NCI-H2081 (cell line): Measurements from ENCODE around the gene HSP90AB1.

Experiments
- DNase-seq, 2 experiments: peaks; one replicate each; lab custom pipeline; 2025; lab: John Stamatoyannopoulos, UW

Gene HSP90AB1

DNA sequence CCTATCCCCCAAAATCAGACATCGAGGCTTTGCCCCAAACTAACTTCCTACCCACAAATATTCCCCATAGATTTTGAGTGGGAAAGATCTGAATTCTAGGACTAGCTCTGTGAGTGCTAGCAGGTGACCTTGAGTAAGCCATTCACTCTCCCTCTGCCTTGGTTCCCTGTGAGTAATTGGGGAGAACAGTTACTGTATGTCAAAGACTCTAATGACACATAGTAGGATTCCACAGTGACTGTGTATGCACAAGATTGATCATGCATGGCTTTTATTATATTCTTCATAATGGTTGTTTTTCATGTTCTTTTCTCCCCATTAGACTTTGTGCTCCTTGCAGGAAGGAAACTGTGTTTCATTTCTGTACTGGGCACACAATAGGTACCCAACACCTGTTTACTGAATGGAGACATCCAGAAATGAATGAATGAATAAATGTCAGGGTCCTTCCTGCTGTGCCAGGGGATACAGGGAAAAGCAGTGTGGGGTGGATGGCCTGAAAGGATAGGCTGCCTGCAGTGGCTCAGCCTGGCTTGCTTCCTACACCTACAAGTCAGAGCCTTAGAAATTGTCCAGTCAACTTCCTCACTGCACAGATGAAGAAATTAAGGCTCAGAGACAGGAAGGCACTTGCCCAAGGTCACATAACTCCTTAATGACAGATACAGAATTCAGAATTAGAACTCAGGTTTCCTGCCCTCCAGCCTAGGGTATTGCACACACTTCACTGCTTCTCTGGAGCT, 22.4 kb downstream of the HSP90AB1 start:
- DNase-seq, result no peak

DNA sequence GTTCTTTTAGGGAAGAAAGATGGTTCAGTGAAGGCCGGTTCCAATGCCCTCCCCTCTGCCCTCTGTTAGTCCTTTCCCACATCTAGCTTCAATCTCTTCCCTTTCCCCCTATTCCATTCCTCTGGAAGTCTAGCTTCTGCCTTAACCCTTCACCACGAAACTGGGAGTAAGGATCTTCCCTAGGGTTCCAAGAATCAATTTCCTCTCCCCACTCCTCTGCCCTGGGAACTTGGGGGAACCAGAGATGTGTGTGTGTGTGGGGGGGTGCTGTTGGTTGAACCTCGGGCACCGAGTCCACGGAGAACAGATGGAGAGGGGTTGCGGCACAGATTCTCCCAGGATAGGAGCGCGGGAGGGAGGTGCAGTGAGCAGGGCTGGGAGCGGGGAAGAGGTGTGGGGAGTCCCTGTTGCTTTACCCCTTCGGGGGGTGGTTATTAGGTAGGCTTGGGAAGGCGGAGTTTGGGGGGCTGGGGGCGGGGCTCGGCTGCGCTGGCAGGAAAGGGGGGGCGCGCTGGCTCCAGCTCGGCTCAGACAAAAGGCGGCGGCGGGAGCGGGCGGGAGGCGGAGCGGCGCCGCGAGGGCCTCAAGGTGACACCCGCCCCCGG, 23.1 kb downstream of the HSP90AB1 start, which contains the start of gene TMEM151B:
TMEM151B (plus strand) TSS at position 530 of the 605 bp plus-strand sequence. CDS start 293 bp downstream, outside the sequence.
- no peak for DNase-seq

DNA sequence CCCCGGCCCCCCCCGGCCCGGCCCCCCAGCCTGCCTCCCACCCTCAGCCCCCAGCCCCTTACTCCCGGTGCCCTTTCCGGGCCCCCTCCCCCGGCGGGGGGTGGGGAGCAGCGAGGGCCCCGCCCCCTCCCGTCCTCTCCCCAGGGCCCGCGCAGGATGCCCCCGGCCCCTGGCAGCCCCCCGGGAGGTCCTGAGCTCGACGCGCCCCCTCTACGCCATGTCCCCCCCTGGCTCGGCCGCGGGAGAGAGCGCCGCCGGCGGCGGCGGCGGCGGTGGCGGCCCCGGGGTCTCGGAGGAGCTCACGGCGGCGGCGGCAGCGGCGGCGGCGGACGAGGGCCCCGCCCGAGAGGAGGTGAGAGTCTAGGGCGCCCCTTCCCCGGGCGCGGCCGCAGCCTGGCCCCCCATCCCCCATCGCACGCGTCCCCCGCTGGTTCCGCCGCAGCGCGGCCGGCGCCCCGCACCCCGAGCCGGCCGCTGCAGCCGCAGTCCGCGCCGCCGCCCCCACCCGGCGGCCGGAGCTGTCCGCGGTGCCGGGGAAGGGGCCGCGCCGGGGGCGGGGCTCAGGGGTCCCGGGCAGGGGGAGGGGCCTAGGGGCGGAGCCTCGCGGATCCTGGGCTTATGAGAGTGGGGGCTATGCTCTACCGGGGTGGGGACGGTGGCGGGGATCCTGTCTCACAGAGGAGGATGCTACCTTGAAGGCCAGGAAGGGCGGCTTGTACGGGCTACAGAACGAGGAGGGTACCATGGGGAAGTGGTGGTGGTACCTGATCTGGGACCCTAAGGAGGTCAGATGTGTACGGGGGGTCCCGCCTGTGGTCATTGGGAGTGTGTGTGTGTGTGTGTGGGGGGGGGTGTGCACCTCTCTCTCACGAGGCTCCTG, 23.9 kb downstream of the HSP90AB1 start:
- peak; percentile 22 to 32 for DNase-seq

DNA sequence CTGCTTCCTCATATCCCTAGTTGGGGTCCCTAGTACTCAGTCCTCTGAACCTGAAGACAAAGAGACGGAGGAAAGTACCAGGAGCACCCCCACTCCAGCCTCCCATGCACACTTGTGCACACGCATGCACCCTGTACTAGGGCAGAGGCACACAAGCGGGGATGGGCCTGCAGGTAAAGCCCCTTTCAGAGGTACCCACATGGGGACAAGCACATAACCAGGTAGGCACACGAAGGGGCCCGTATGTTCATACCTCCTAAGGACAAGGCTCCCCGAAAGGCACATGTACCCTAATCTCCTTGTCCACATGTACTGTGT, 24.5 kb downstream of the HSP90AB1 start:
- DNase-seq, result no peak

DNA sequence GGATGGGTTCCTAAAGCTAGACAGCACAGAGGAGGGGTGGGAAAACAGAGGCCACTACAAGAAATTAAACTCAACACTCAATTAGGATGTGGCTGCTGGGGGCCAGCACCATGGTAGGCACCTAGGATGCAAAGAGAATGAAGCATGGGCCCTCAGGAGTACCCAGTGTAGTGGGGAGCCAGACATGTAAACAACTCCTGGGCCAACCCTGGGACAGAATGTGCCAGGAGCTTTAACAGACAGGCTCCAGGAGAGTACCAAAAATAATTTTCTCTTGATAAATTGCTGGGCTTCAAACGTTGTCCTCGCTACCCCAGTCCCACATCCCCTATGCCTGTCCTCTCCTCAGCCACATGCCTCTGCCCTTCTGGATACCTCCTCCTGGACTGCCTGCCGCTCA, 25.0 kb downstream of the HSP90AB1 start:
- DNase-seq, result no peak

DNA sequence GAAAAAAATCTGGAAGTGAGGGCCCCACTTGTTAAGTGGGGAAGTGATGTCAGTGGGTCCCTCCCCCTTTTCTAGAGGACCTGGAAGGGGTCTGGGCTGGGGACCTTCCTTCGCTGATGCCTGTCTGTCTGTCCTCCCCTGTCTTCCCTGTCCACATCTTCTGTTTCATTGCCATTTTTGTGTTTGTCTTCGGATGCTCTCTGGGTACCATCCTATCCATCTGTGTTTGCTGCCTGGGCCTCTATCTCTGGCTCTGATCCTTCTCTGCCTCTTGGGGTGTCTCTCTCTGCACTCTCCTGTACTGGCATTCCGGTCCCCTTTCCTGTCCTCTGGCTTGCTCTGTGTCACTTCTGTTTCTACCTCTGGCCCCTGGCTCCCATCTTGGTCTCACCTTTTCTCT, 25.6 kb downstream of the HSP90AB1 start:
- DNase-seq, result no peak

DNA sequence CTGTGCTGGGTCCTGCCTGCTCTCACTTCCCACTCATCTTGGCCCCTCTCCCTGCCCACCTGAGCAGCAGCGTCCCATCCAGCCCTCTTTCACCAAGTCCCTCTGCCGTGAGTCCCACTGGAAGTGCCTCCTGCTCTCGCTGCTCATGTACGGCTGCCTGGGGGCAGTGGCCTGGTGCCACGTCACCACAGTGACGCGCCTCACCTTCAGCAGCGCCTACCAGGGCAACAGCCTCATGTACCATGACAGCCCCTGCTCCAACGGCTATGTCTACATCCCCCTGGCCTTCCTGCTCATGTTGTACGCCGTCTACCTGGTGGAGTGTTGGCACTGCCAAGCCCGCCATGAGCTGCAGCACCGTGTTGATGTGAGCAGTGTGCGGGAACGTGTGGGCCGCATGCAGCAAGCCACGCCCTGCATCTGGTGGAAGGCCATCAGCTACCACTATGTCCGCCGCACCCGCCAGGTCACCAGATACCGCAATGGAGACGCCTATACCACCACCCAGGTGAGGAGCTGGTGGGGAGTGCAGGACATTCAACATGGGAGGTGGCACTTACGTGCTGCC, 26.2 kb downstream of the HSP90AB1 start:
- no peak for DNase-seq

DNA sequence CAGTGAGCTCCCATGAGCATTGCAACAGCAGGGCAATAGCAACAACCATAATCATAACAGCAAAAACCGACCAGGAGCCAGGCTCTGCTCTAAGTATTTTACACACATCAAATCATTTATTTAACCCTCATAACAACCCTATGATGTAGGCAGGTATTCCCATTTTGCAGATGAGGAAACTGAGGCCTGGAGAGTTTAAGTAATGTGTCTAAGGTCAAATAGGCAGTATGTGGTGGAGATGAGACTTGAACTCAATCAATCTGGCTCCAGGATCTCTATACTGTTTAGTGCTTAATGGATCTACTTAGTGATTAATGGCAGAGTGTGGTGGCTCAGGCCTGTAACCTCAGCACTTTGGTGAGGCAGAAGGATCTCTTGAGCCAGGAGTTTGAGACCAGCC, 26.7 kb downstream of the HSP90AB1 start:
- DNase-seq, result no peak

DNA sequence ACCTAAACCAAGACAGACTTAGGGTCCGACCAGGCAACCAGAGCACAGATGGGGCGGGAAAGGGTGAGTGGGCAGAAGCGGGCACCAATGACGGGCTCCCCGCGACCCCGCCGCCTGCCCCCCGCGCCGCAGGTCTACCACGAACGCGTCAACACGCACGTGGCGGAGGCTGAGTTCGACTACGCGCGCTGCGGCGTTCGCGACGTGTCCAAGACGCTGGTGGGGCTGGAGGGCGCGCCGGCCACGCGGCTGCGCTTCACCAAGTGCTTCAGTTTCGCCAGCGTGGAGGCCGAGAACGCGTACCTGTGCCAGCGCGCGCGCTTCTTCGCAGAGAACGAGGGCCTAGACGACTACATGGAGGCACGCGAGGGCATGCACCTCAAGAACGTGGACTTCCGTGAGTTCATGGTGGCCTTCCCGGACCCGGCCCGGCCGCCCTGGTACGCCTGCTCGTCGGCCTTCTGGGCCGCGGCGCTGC, 28.4 kb downstream of the HSP90AB1 start:
- DNase-seq, result no peak

DNA sequence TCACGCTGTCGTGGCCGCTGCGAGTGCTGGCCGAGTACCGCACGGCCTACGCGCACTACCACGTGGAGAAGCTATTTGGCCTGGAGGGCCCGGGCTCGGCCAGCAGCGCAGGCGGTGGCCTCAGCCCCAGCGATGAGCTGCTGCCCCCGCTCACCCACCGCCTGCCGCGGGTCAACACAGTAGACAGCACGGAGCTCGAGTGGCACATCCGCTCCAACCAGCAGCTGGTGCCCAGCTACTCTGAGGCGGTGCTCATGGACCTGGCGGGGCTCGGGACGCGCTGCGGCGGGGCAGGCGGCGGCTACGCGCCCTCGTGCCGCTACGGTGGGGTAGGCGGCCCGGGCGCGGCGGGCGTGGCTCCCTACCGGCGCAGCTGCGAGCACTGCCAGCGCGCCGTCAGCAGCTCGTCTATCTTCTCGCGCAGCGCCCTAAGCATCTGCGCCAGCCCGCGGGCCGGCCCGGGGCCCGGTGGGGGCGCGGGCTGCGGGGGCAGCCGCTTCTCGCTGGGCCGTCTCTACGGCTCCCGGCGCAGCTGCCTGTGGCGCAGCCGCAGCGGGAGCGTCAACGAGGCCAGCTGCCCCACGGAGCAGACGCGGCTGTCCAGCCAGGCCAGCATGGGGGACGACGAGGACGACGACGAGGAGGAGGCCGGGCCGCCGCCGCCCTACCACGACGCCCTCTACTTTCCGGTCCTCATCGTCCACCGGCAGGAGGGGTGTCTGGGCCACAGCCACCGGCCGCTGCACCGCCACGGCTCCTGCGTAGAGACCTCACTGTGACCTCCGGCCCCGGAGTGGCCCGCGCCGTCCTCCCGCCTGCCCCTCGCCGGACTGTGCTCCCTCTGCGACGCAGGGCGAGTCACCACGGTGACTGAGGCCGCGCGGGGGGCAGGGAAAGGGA, 29.1 kb downstream of the HSP90AB1 start:
- DNase-seq, result no peak

DNA sequence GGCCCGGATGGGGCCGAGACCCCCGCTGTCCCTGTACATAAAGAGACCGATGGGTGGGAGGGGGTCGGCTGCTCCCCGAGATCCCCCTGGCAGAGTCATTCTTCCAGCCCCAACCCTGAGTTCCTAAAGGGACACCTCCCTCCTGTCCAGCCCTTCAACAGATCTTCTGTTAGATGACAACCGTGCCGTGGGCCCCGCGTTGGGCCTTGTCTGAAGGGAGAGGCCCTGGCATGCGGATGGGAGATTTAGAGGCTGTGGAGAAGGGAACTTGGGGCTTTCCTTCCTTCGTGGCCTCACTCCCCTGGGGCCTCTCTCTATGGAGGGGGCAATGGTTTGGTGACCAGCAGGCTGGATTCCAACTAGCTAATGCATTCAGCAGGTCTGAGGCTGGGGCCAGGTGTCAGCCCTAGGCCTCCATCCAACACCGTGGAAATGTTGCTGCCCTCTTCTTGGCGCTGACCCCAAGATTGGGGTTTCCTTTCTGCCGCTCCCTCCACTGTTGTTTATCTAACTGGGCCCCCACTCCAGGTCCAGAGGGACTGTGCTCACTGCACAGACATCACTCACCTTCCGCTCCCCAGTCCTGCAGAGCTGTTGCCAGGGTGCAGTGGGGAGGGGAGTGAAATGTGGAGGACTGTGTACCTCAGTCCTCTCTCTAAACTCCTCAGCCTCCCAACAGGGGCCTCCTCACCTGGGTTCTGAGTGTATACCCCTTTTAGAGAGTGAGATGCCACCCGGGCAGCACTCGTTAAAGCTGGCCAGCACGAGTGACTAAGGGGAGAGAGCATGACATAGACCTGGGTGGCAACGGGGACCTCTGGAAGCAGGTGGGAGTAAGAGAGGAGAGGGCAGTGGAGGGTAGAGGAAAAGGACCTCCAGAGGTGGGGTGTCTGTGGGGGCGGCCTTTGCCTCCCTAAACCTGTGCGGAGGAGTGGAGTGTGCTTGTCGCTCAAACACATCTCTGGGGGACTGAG, 30.1 kb downstream of the HSP90AB1 start:
- no peak for DNase-seq

DNA sequence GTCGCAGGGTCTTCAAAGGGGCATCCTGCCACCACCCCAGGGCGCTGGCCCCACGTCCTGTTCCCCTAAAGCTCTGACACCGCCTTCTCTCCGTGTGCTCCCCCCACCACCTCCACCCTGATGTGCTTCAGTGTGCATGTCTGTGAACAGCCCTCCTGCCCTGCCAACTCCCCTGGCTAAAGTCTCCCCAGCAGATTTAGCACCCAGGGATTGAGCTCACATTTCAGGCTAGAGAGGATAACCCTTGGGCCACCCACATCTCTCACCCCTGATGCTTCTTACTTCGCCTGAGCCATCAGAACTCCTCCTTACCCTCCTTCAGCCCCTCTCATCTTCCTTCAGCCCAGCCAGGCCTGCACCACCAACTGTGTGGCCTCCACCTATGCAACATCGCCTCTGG, 30.9 kb downstream of the HSP90AB1 start:
- no peak for DNase-seq

DNA sequence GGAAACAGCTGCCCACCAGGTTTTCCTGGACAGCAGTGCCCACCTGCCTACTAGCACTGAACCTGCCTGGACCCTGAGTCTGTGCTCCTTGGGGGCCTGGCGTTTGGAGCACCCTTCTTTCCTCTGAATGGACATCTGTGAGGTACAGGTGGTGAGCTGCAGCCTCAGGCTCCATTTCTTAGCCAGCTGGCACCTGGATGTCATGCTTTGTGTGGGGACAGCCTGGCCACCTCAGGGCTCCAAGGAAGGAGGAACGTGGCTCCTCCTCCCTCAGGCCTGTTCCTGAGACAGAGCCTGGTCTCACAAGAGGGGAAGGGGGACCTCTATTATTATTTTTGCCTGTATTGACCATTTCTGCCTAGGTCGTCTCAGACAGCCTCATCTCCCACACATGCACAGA, 31.4 kb downstream of the HSP90AB1 start:
- no peak for DNase-seq

DNA sequence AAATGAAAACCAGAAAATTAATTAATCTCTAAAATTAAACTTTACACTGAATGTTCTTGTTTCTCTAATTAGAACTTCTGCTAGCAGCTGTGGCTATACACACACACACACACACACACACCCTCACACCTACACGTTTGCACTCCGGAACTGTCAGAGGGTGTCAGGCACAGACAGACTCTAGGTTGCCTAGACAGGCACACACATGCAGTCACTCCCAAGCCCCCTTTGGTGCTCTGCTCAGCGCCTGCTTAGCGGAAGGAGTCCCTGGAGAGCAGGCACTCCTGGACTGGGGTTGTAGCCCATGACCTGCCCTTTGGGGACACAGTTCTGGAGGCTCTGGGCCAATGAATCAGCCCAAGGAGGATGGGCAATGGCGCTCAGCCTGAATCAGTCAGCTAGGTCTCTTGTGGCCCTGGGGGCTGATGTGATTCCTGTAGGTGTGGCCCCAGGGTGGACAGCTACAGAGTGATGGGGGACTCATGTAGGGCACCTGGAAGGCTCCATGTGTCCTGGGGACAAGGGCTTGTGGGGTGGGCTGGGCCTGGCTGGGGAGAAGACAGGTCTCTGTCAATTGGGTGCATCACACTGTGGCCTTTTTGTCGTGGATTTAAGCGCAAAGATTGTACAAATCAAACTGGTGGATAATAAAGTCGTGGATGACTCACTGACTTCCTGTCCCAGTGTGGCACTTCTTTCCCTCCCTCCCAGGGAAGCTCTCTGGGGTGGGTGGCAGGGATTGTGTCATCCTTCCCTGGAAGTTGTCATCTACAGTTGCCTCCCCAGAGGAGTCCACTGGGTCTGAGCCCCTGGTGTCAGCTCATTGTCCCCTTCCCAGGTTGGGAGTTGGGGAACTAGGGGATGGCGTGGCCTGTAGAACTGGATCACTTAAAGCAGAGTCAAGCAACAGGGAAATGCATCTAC, 32.1 kb downstream of the HSP90AB1 start:
- no peak for DNase-seq

DNA sequence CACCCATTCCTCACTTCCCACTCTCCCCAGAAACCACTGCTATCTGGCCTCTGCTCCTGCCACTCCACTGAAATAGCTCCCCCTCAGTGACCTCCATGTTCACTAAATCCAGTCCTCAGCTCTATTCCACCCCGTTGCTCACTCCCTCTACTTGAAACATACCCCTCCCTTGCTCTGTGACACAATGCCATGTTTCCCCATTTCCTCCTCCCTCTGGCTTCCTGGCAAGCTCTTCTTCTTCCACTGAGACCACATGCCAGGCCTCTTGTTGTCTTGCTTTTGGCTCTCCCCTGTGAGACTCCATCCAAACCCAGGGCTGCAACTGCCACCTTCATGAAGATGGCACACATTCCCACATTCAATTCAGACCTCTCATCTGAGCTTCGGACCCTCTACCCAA, 37.2 kb downstream of the HSP90AB1 start:
- DNase-seq, result no peak

DNA sequence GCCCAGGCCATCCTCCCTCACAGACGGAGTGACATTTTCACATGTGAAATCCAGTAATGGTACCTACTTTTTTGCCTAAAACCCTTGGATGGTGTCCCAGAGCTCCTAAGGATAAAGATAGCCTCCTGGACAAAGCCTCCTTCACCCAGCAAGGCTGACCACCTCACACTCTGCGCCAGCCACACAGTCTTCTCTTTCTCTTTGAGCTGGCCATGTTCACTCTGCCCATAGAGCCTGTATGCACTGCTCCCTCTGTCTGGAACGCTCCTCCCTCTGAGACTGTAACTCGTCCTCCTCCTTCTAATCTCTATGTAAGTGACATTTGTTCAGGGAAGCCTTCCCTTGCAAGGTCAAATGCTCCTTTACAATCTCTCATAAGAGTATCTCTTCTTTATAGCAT, 38.0 kb downstream of the HSP90AB1 start:
- DNase-seq, result no peak

DNA sequence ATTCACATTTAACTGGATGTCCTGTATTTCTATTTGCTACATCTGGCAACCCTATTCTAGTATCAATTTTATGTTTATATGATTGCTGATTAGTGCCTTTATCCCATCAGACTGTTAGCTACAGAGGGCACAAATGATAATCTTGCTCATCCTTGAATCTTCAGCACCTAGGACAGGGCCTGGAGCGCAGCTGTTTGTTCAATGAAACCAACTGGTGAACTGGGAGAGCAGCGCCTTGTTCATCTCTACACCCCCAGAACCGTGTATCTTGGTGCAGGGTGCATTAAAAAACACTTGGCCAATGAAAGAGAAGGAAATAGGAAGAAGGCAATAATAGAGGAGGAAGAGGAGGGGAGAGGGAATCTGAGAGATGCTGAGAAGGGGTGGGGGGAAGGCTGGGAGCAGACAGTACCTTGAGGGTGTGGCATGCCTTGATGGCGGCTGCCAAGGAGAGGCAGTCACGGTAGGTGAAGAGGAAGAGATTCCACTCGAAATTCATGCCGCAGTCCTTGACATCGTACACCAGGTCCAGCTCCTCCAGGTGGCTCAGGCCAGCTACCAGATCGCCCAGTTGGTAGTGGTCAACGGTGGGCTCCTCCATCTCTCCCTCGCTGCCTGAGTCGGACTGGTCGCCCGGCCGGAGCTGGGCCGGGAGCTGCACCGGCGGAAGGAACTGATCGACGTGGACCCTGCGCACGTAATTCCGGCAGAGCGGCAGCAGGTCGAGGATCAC, 38.8 kb downstream of the HSP90AB1 start:
- DNase-seq, result no peak

DNA sequence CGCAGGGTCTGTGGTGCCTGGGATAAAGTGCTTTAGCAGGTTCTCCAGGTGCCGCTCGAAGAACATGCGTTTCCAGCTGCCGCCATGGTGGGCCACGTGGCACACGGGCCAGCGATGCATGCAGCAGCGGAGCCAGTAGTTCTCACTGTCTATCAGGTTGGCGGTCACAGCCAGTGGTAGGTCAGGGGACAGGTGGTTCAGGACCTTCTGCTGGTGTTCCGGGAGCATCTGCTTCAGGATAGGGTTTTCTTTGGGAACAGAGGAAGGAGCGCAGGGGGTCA, 39.3 kb downstream of the HSP90AB1 start:
- DNase-seq, result no peak

DNA sequence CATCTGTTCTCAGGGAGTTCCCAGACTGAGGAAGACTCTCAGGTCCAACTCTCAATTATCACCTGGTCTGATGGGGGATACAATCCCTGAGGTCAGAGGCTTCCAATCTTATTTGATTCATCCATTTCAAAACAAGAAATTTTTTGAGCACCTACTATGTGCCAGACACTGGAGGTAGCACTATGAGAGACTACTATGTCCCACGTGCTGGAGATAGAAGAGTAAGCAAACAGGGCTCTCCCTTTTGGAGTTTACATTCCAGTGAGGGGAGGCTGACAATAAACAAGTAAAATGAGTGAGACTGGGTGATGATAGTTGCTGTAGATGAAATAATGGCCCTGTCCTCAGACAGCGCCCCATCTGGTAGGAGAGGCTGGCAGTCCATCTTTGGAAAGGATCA, 39.8 kb downstream of the HSP90AB1 start:
- no peak for DNase-seq
